ENCODE data around the gene AKT2.

The AKT2 gene

GRCh38 chr19:40216013-40216776 lies 69.0 kb downstream of the AKT2 start:
- peak; percentile 77 for DNase-seq

- no peak for DNase-seq
These were observed 70.2 kb downstream of the AKT2 start for GRCh38 chr19:40214936-40215335.

GRCh38 chr19:40213882-40214570 lies 71.1 kb downstream of the AKT2 start:
- no peak for DNase-seq

GRCh38 chr19:40213251-40213829 lies 71.8 kb downstream of the AKT2 start:
- DNase-seq = no peak

- DNase-seq = no peak
These were observed 74.3 kb downstream of the AKT2 start for GRCh38 chr19:40210889-40211288.

GRCh38 chr19:40208602-40209001 lies 76.5 kb downstream of the AKT2 start:
- DNase-seq = no peak

- no peak for DNase-seq
These were observed 79.4 kb downstream of the AKT2 start for GRCh38 chr19:40205760-40206159.

GRCh38 chr19:40204381-40204780 lies 80.8 kb downstream of the AKT2 start:
- DNase-seq = no peak

- DNase-seq = no peak
These were observed 84.6 kb downstream of the AKT2 start for GRCh38 chr19:40200341-40201099.

- no peak for DNase-seq
These were observed 86.7 kb downstream of the AKT2 start for GRCh38 chr19:40198272-40198990.

- DNase-seq = no peak
These were observed 91.6 kb downstream of the AKT2 start for GRCh38 chr19:40193587-40193849.

- no peak for DNase-seq
These were observed 92.2 kb downstream of the AKT2 start for GRCh38 chr19:40192758-40193586.

- no peak for DNase-seq
These were observed 93.1 kb downstream of the AKT2 start for GRCh38 chr19:40191836-40192646.

GRCh38 chr19:40190891-40191835 lies 94.0 kb downstream of the AKT2 start, which contains the start of gene MAP3K10:
MAP3K10 (plus strand) TSS chr19:40191426; CDS start chr19:40192032, 606 bp downstream.
- DNase-seq = peak; percentile 3

- DNase-seq = no peak
These were observed 100.9 kb downstream of the AKT2 start for GRCh38 chr19:40184273-40184672.

All from NCI-H524 treated with DMSO at 0.1 percent for 48 hours (cell line).